K562 (cell line): Measurements from ENCODE around the gene IFT27. TPM values are rescaled to one million over a fixed set of nuclear protein-coding genes. Genes with fewer than 3 reads are reported as not detected.

Experiments used
- ATAC-seq: fragments of 200-7000 bp; cut with Tn5 transposase; 3 replicates; pipeline ENCODE4 v1.9.1; 2020; ENCODE audit warnings: moderate library complexity
- BruUV-seq: library from RNA; stranded (reverse); fragments of 400-500 nt; replicated peaks from 2 replicates; lab custom pipeline; 2021; lab: Mats Ljungman, UMichigan
- CTCF ChIA-PET: fragments of 300-600 bp; formaldehyde crosslinking; extraction: SDS; loops from one replicate; lab custom pipeline; 2021; ENCODE audit warnings: low intra/inter-chr PET ratio; lab: Yijun Ruan, JAX
- POLR2A ChIA-PET: fragments of 300-600, 350-650 bp; sonication (Branson Sonifier 250); formaldehyde crosslinking; extraction: SDS; loops from one replicate; lab custom pipeline; 2021; ENCODE audit warnings: antibody characterized with exemption, inconsistent platforms; lab: Yijun Ruan, JAX
- DNase-seq, 4 experiments: peaks; one replicate each; pipeline versions ENCODE4 v3.0.0 to v3.0.0-alpha.2; 2011 to 2018; ENCODE audit warnings: low spot score in 3 of 4, mixed read lengths in 3 of 4; ENCODE audit errors: extremely low read depth in 1 of 4
- FAIRE-seq: peaks from 2 replicates; lab custom pipeline; 2011; peaks lifted over from hg19 to GRCh38; lab: Jason Lieb, UNC
- H2AFZ ChIP-seq: 2 replicates; pipeline ENCODE4 v1.6.0; 2011; ENCODE audit warnings: low read depth, low read length, control low read depth, inconsistent platforms
- H3K27ac ChIP-seq: fragments of 200-600 bp; 3 replicates; pipeline ENCODE4 v1.8.0; 2011; ENCODE audit warnings: low read depth, mild to moderate bottlenecking, control low read depth, inconsistent platforms, low read length, moderate library complexity, mixed read lengths; ENCODE audit errors: extremely low read depth
- H3K27me3 ChIP-seq, 2 experiments: fragments of 300-600 bp in 1 of 2; 2 replicates in 1 of 2; 3 replicates in 1 of 2; pipeline versions ENCODE4 v1.6.0 to v1.8.0; 2011; ENCODE audit warnings: inconsistent platforms in 2 of 2, low read length in 2 of 2, mild to moderate bottlenecking in 1 of 2, mixed read lengths in 1 of 2, moderate library complexity in 1 of 2; ENCODE audit not compliant: control insufficient read depth in 2 of 2, insufficient read depth in 2 of 2
- H3K36me3 ChIP-seq: fragments of 300-600 bp; 3 replicates; pipeline ENCODE4 v1.8.0; 2011; ENCODE audit warnings: mild to moderate bottlenecking, low read length, inconsistent platforms; ENCODE audit not compliant: control insufficient read depth, insufficient read depth
- H3K4me1 ChIP-seq, 2 experiments: fragments of 200-600 bp in 1 of 2; replicated peaks in 1 of 2; 2 replicates in 1 of 2; 3 replicates in 1 of 2; pipeline versions ENCODE4 v1.5.1 to v1.8.0; 2011; ENCODE audit warnings: inconsistent platforms in 2 of 2, low read length in 2 of 2, mild to moderate bottlenecking in 1 of 2, mixed read lengths in 1 of 2, moderate library complexity in 1 of 2; ENCODE audit not compliant: control insufficient read depth in 2 of 2, insufficient read depth in 2 of 2
- H3K4me2 ChIP-seq: 2 replicates; pipeline ENCODE4 v1.6.1; 2011; ENCODE audit warnings: low read length, control low read depth, inconsistent platforms, mixed read lengths; ENCODE audit not compliant: insufficient read depth
- H3K4me3 ChIP-seq: fragments of 200-600 bp; sonication (generic), shearing (Covaris generic); 2 replicates; pipeline ENCODE4 v1.5.1; 2016; ENCODE audit warnings: control low read depth, inconsistent platforms
- H3K79me2 ChIP-seq: fragments of 200-600 bp; 3 replicates; pipeline ENCODE4 v1.8.0; 2011; ENCODE audit warnings: low read length, inconsistent platforms; ENCODE audit not compliant: control insufficient read depth, insufficient read depth
- H3K9ac ChIP-seq, 2 experiments: 2 replicates each; pipeline versions ENCODE4 v1.6.0 to v1.6.1; 2011; ENCODE audit warnings: low read depth in 2 of 2, low read length in 2 of 2, control low read depth in 1 of 2, inconsistent platforms in 1 of 2, mild to moderate bottlenecking in 1 of 2, mixed read lengths in 1 of 2; ENCODE audit not compliant: insufficient read depth in 1 of 2
- H3K9me1 ChIP-seq: one replicate; pipeline ENCODE4 v1.6.0; 2011; ENCODE audit warnings: inconsistent platforms, mild to moderate bottlenecking, low read length, moderate library complexity; ENCODE audit not compliant: control insufficient read depth, insufficient read depth
- H3K9me3 ChIP-seq: replicated peaks from 2 replicates; pipeline ENCODE4 v1.5.1; 2011; ENCODE audit warnings: low read depth, low read length, inconsistent platforms; ENCODE audit not compliant: control insufficient read depth, insufficient read depth
- H4K20me1 ChIP-seq: replicated peaks from 2 replicates; pipeline ENCODE4 v1.6.1; 2011; ENCODE audit warnings: low read length, inconsistent platforms, mixed read lengths; ENCODE audit not compliant: control insufficient read depth, insufficient read depth
- BHLHE40 ChIP-seq: IDR thresholded peaks from 2 replicates; pipeline ENCODE4 v1.6.1; 2011; ENCODE audit warnings: low read length, improper control_type of control experiment
- BRD9 ChIP-seq: fragments of 450-650 bp; IDR thresholded peaks from 2 replicates; pipeline ENCODE4 v1.6.1; 2018; ENCODE audit warnings: low read depth; ENCODE audit not compliant: partially characterized antibody
- CBFA2T3 ChIP-seq: fragments of 450-650 bp; IDR thresholded peaks from 2 replicates; pipeline ENCODE4 v1.6.1; 2017
- CXXC5 ChIP-seq: fragments of 250-450 bp; sonication (Bioruptor Pico); IDR thresholded peaks from 2 replicates; pipeline ENCODE4 v1.8.0; 2022; ENCODE audit warnings: inconsistent platforms, mild to moderate bottlenecking, moderate library complexity
- DACH1 ChIP-seq: fragments of 450-650 bp; IDR thresholded peaks from 2 replicates; pipeline ENCODE4 v1.6.1; 2018; ENCODE audit not compliant: partially characterized antibody
- KHSRP ChIP-seq: fragments of 450-650 bp; IDR thresholded peaks from 2 replicates; pipeline ENCODE4 v1.6.1; 2017
- MED1 ChIP-seq: sonication (generic); formaldehyde crosslinking; IDR thresholded peaks from 2 replicates; pipeline ENCODE4 v1.8.1; 2023; ENCODE audit warnings: missing genetic modification reagents, borderline replicate concordance
- MIER1 ChIP-seq: fragments of 450-650 bp; IDR thresholded peaks from 2 replicates; pipeline ENCODE4 v1.6.1; 2016; ENCODE audit warnings: antibody characterized with exemption, mild to moderate bottlenecking, low read depth
- NR1H2 ChIP-seq: sonication (generic); formaldehyde crosslinking; IDR thresholded peaks from 2 replicates; pipeline ENCODE4 v1.4.0; 2020; ENCODE audit warnings: mild to moderate bottlenecking, missing genetic modification reagents
- PHF8 ChIP-seq: fragments of 200-600 bp; sonication (generic); IDR thresholded peaks from 2 replicates; pipeline ENCODE4 v1.6.1; 2012; ENCODE audit warnings: mixed run types, mild to moderate bottlenecking, inconsistent platforms, low read length, moderate library complexity, borderline replicate concordance
- PURB ChIP-seq: sonication (generic); formaldehyde crosslinking; IDR thresholded peaks from 2 replicates; pipeline ENCODE4 v1.9.0; 2021; ENCODE audit warnings: low read depth, mild to moderate bottlenecking, missing genetic modification reagents
- RBM14 ChIP-seq: fragments of 200-400 bp; formaldehyde crosslinking; IDR thresholded peaks from 2 replicates; pipeline ENCODE4 v1.6.1; 2018; ENCODE audit warnings: low read depth, mild to moderate bottlenecking, low read length, moderate library complexity, borderline replicate concordance; ENCODE audit not compliant: insufficient read depth
- SREBF2 ChIP-seq: sonication (generic); formaldehyde crosslinking; IDR thresholded peaks from 2 replicates; pipeline ENCODE4 v1.4.0; 2020; ENCODE audit warnings: mild to moderate bottlenecking, missing genetic modification reagents
- TRIM28 ChIP-seq: fragments of 450-650 bp; IDR thresholded peaks from 2 replicates; pipeline ENCODE4 v1.6.1; 2017
- ZFP30 ChIP-seq: fragments of 250-450 bp; sonication (Bioruptor Pico); IDR thresholded peaks from 2 replicates; pipeline ENCODE4 v1.8.0; 2022; ENCODE audit warnings: moderate library complexity, mild to moderate bottlenecking, inconsistent platforms, borderline replicate concordance
- ZNF133 ChIP-seq: fragments of 250-450 bp; sonication (Bioruptor Pico); IDR thresholded peaks from 2 replicates; pipeline ENCODE4 v1.4.0; 2020; ENCODE audit warnings: mild to moderate bottlenecking
- WGBS: fragments of 100-300 bp; shearing (Covaris generic); methylation state at CpG from one replicate; pipeline ENCODE4 v1.1.6; 2016; ENCODE audit warnings: low coverage, mixed read lengths; ENCODE audit not compliant: insufficient coverage; ENCODE audit errors: missing lambda C conversion rate; 5-methylcytosine and 5-hydroxymethylcytosine counted together
- in situ Hi-C: fragments of 300-500 bp; cut with MboI; formaldehyde crosslinking; loops from 4 replicates; pipeline ENCODE4 v1.15.0; 2018; ENCODE audit warnings: inconsistent platforms, mixed read lengths
- intact Hi-C: fragments of 100-400 bp; cut with micrococcal nuclease; formaldehyde crosslinking; loops from 2 replicates; pipeline ENCODE4 v1.14.2; 2022
- polyA plus RNA-seq, 8 experiments: library from polyadenylated mRNA; depleted of rRNA in 4 of 8; stranded (reverse) in 5 of 8; unstranded in 3 of 8; fragments of >200 nt; fragmentation: Nextera tagmentation in 2 of 8; fragmentation: Illumina TruSeq in 1 of 8; extraction: Ambion mirVana in 2 of 8; extraction: Trizol in 1 of 8; gene quantifications; 2 replicates each; pipeline versions ENCODE4 v1.2.1 to v1.2.3, GENCODE V29; 2011 to 2014; ENCODE audit warnings: inconsistent platforms in 1 of 8, missing spikeins in 1 of 8
- total RNA-seq, 7 experiments: library from RNA; depleted of rRNA in 6 of 7; stranded (reverse); fragments of >200 nt in 6 of 7; fragmentation: Illumina TruSeq in 2 of 7; extraction: Trizol in 2 of 7; gene quantifications; 2 replicates each; pipeline versions ENCODE4 v1.2.1 to v1.2.3, GENCODE V29; 2011 to 2021; ENCODE audit warnings: low replicate concordance in 1 of 7
- TF ChIP-seq, protein P1 (sequence below): IDR thresholded peaks from 3 replicates; pipeline ENCODE4 v1.6.1; 2011; ENCODE audit warnings: borderline replicate concordance, mild to moderate bottlenecking, moderate library complexity; ENCODE audit not compliant: insufficient read length; ENCODE audit errors: extremely low read depth
- TF ChIP-seq, protein P2 (sequence below): sonication (generic); formaldehyde crosslinking; IDR thresholded peaks from 2 replicates; pipeline ENCODE4 v1.9.0; 2022; ENCODE audit warnings: mild to moderate bottlenecking, missing genetic modification reagents

Gene IFT27
- total and polyA plus RNA-seq, 9 of the 15 experiments (the other 6 are each of a cell fraction or from before 2014, with no cell fraction given): 0.01 to 1.4 (median 0.14) TPM; not detected in 1

DNA sequence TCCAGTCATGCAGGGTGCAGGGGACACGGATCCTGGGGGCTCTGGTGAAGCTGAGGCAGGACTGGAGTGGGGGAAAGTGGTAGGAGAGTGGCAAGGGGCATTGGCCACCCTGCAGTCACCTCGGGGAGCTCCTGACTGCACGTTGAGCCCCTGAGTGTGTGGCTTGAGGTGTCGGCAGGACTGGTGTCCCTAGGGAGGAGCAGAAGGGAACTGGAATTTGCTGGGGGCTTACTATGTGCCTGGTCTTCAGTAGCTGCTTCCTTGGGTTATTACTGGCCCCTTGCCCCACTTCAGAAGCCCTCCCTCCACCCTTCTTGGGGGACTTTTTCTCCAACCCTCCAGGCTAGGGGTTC is 31.5 kb downstream of the IFT27 start:
- intact Hi-C loops (no loop called here), in situ Hi-C loops (no loop called here)
- Histone ChIP-seq H4K20me1 (no peaks in the 10 kb centered on the region), H3K9me1 (no peaks in the 10 kb centered on the region), H3K27me3 (peaks cover 0 to 25% of the 10 kb centered on the region in 2 experiments; a peak in 2 of 5 replicates), H3K79me2 (no peaks in the 10 kb centered on the region), H3K4me2 (no peak overlapping the region), H3K27ac (no peak overlapping the region), H2AFZ (no peak overlapping the region), H3K9ac (no peak overlapping the region), H3K36me3 (no peaks in the 10 kb centered on the region), H3K9me3 (no peaks in the 10 kb centered on the region), H3K4me3 (no peak overlapping the region), H3K4me1 (no peaks in the 10 kb centered on the region)
- FAIRE-seq (no peak), DNase-seq (no peak), ATAC-seq (no peak)
- 0% methylated on average over 4 of the region's 4 CpGs for WGBS
- no TSS peak for BruUV-seq
- ChIA-PET CTCF (no interaction called here), POLR2A (interaction anchor here (0.5 kb wide), 1 partner anchor 23 kb away, joined by 3 read pairs; no protein-coding TSS in a partner anchor)
- TF ChIP-seq PHF8: no peak
- TF ChIP-seq MIER1: no peak
- no peak for TF ChIP-seq CXXC5 (CRISPR knock-in tag)
- no peak for TF ChIP-seq ZFP30 (CRISPR knock-in tag)
- TF ChIP-seq KHSRP: no peak
- TF ChIP-seq ZNF133: no peak
- TF ChIP-seq SREBF2 (CRISPR knock-in tag): no peak
- TF ChIP-seq MED1 (CRISPR knock-in tag): no peak
- TF ChIP-seq TRIM28: no peak
- TF ChIP-seq, protein P1, sequence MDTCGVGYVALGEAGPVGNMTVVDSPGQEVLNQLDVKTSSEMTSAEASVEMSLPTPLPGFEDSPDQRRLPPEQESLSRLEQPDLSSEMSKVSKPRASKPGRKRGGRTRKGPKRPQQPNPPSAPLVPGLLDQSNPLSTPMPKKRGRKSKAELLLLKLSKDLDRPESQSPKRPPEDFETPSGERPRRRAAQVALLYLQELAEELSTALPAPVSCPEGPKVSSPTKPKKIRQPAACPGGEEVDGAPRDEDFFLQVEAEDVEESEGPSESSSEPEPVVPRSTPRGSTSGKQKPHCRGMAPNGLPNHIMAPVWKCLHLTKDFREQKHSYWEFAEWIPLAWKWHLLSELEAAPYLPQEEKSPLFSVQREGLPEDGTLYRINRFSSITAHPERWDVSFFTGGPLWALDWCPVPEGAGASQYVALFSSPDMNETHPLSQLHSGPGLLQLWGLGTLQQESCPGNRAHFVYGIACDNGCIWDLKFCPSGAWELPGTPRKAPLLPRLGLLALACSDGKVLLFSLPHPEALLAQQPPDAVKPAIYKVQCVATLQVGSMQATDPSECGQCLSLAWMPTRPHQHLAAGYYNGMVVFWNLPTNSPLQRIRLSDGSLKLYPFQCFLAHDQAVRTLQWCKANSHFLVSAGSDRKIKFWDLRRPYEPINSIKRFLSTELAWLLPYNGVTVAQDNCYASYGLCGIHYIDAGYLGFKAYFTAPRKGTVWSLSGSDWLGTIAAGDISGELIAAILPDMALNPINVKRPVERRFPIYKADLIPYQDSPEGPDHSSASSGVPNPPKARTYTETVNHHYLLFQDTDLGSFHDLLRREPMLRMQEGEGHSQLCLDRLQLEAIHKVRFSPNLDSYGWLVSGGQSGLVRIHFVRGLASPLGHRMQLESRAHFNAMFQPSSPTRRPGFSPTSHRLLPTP: no peak
- no peak for TF ChIP-seq DACH1
- TF ChIP-seq PURB: no peak
- no peak for TF ChIP-seq NR1H2 (CRISPR knock-in tag)
- TF ChIP-seq BHLHE40: no peak
- no peak for TF ChIP-seq RBM14
- TF ChIP-seq, protein P2, sequence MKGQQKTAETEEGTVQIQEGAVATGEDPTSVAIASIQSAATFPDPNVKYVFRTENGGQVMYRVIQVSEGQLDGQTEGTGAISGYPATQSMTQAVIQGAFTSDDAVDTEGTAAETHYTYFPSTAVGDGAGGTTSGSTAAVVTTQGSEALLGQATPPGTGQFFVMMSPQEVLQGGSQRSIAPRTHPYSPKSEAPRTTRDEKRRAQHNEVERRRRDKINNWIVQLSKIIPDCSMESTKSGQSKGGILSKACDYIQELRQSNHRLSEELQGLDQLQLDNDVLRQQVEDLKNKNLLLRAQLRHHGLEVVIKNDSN (CRISPR knock-in tag): no peak
- no peak for TF ChIP-seq CBFA2T3
- no peak for TF ChIP-seq BRD9
